CD4-positive, CD25-positive, alpha-beta regulatory T cell (primary cell): ENCODE measurements around the gene UNC5A. TPM values are rescaled to one million over a fixed set of nuclear protein-coding genes. Genes with fewer than 3 reads are reported as not detected.

Source experiments
- ATAC-seq, 2 donors: fragments of 150-1000 bp; cut with Tn5 transposase; one replicate each; pipeline ENCODE4 v1.10.0; 2021; ENCODE audit warnings: low read depth in 2 of 2, moderate number of reproducible peaks in 2 of 2, moderate library complexity in 1 of 2
- DNase-seq, 3 donors: peaks; one replicate each; pipeline versions ENCODE4 v3.0.0 to v3.0.0-alpha.2; 2012 to 2022; ENCODE audit warnings: mixed read lengths in 1 of 3
- H3K27ac ChIP-seq: one replicate; pipeline ENCODE4 v1.7.0; 2013; ENCODE audit warnings: mild to moderate bottlenecking, low read length; ENCODE audit not compliant: insufficient read depth, poor library complexity, severe bottlenecking
- H3K27me3 ChIP-seq: one replicate; pipeline ENCODE4 v1.7.0; 2013; ENCODE audit warnings: low read length; ENCODE audit not compliant: control insufficient read depth, insufficient read depth
- H3K36me3 ChIP-seq: one replicate; pipeline ENCODE4 v1.7.0; 2013; ENCODE audit warnings: mild to moderate bottlenecking, low read length, moderate library complexity; ENCODE audit not compliant: control insufficient read depth, insufficient read depth
- H3K4me1 ChIP-seq: 2 replicates; pipeline ENCODE4 v1.7.0; 2013; ENCODE audit warnings: mild to moderate bottlenecking, low read length; ENCODE audit not compliant: insufficient read depth, control insufficient read depth, poor library complexity, severe bottlenecking
- H3K4me3 ChIP-seq: one replicate; pipeline ENCODE4 v1.7.0; 2013; ENCODE audit warnings: low read depth, mild to moderate bottlenecking, low read length, moderate library complexity
- H3K9me3 ChIP-seq, 2 experiments: 1 replicate in 1 of 2; 2 replicates in 1 of 2; pipeline ENCODE4 v1.7.0; 2013; ENCODE audit warnings: low read length in 2 of 2, mild to moderate bottlenecking in 1 of 2, moderate library complexity in 1 of 2; ENCODE audit not compliant: control insufficient read depth in 2 of 2
- H3K27ac Mint-ChIP-seq, 3 donors: one replicate each; pipeline ENCODE4 v1.8.0; 2020 to 2022; ENCODE audit warnings: mild to moderate bottlenecking in 3 of 3, mixed read lengths in 3 of 3, moderate library complexity in 2 of 3
- H3K27me3 Mint-ChIP-seq: one replicate; pipeline ENCODE4 v1.8.0; 2022; ENCODE audit warnings: mild to moderate bottlenecking, mixed read lengths
- H3K36me3 Mint-ChIP-seq: one replicate; pipeline ENCODE4 v1.8.0; 2020; ENCODE audit warnings: mixed read lengths
- H3K4me1 Mint-ChIP-seq, 4 donors: one replicate each; pipeline ENCODE4 v1.8.0; 2020 to 2022; ENCODE audit warnings: mixed read lengths in 4 of 4, mild to moderate bottlenecking in 1 of 4
- H3K4me3 Mint-ChIP-seq, 4 donors: one replicate each; pipeline ENCODE4 v1.8.0; 2020 to 2022; ENCODE audit warnings: mild to moderate bottlenecking in 4 of 4, mixed read lengths in 4 of 4, moderate library complexity in 3 of 4
- H3K9me3 Mint-ChIP-seq, 7 donors: one replicate each; pipeline ENCODE4 v1.8.0; 2020 to 2022; ENCODE audit warnings: mixed read lengths in 7 of 7, mild to moderate bottlenecking in 3 of 7, moderate library complexity in 2 of 7
- polyA plus RNA-seq, 4 donors: library from polyadenylated mRNA; unstranded; fragments of 300-500 nt; fragmentation: Illumina TruSeq; gene quantifications; one replicate each; pipeline ENCODE4 v1.2.3, GENCODE V29; 2021
- total RNA-seq: library from RNA; stranded (reverse); gene quantifications from one replicate; pipeline ENCODE4 v1.2.3, GENCODE V29; 2022

The UNC5A gene
- total and polyA plus RNA-seq, 5 donors from 2014 or later: not detected

DNA sequence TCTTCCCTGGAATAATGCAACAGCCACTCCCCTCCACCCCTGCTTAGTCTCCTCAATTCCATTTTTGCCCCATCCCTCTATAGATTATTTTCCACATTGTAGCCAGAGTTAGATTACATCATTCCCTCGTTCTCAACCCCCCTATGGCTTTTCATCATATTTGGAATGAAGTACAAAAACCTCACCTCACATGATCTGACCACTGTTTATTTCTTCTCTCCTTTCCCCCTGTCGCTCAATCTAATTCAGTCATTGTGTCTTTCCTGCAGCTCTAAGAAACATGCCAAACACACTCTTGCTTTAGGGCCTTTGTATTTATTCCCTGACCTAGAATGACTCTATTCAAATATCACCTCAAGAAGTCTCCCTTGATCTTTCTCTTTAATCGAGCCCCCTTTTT is 111.4 kb downstream of the UNC5A start:
- no peak overlapping the region for H3K4me3 Mint-ChIP-seq
- H3K36me3 ChIP-seq: peaks cover 10% of the 10 kb centered on the region
- no peaks in the 10 kb centered on the region for H3K9me3 Mint-ChIP-seq
- no peak overlapping the region for H3K27ac ChIP-seq
- H3K4me3 ChIP-seq: no peak overlapping the region
- peak overlapping the region in 2 of 3 donors; percentile 23 to 32 for H3K27ac Mint-ChIP-seq
- peaks cover 9 to 25% (median 17%) of the 10 kb centered on the region in 4 donors for H3K4me1 Mint-ChIP-seq
- no peaks in the 10 kb centered on the region for H3K4me1 ChIP-seq
- no peaks in the 10 kb centered on the region for H3K9me3 ChIP-seq
- H3K27me3 ChIP-seq: no peaks in the 10 kb centered on the region
- no peak for ATAC-seq
- DNase-seq: no peak
- no peaks in the 10 kb centered on the region for H3K27me3 Mint-ChIP-seq
- H3K36me3 Mint-ChIP-seq: peaks cover 34% of the 10 kb centered on the region

- no peaks in the 10 kb centered on the region for H3K9me3 Mint-ChIP-seq
- no peaks in the 10 kb centered on the region for H3K27me3 Mint-ChIP-seq
- no peak overlapping the region for H3K4me3 Mint-ChIP-seq
- ATAC-seq: no peak
- Histone ChIP-seq H3K4me1 (no peaks in the 10 kb centered on the region), H3K27me3 (no peaks in the 10 kb centered on the region), H3K36me3 (peaks cover 10% of the 10 kb centered on the region), H3K4me3 (no peak overlapping the region), H3K9me3 (no peaks in the 10 kb centered on the region), H3K27ac (no peak overlapping the region)
- H3K27ac Mint-ChIP-seq: no peak overlapping the region
- DNase-seq: no peak
- peaks cover 9 to 23% (median 17%) of the 10 kb centered on the region in 4 donors for H3K4me1 Mint-ChIP-seq
- H3K36me3 Mint-ChIP-seq: peaks cover 34% of the 10 kb centered on the region
Observed at GRCh38 chr5:176922817-176923216, 112.5 kb downstream of the UNC5A start.

DNA sequence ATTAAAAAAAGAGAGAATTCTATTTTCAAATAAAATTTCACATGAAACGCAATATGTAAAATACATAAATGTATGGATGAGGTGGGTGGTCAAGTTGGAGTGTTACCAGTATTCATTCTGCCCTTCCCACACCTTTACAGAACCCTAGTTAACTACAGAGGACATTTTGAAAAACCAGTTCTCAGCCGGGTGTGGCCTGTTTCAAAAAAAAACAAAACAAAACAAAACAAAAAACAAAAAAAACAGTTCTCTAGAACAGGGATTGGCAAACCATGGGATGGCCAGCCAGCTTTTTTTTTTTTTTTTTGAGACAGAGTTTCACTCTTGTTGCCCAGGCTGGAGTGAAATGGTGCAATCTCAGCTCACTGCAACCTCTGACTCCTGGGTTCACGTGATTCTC is 117.2 kb downstream of the UNC5A start:
- no peak overlapping the region for H3K4me3 Mint-ChIP-seq
- DNase-seq (no peak), ATAC-seq (no peak)
- Histone ChIP-seq H3K27me3 (no peaks in the 10 kb centered on the region), H3K4me1 (no peaks in the 10 kb centered on the region), H3K36me3 (peaks cover 12% of the 10 kb centered on the region), H3K27ac (no peak overlapping the region), H3K9me3 (no peaks in the 10 kb centered on the region), H3K4me3 (no peak overlapping the region)
- H3K27me3 Mint-ChIP-seq: no peaks in the 10 kb centered on the region
- H3K9me3 Mint-ChIP-seq: no peaks in the 10 kb centered on the region
- H3K4me1 Mint-ChIP-seq: peaks cover 15 to 21% (median 18%) of the 10 kb centered on the region in 4 donors
- H3K36me3 Mint-ChIP-seq: peaks cover 23% of the 10 kb centered on the region
- no peak overlapping the region for H3K27ac Mint-ChIP-seq

- peaks cover 19% of the 10 kb centered on the region for H3K36me3 ChIP-seq
- no peaks in the 10 kb centered on the region for H3K27me3 ChIP-seq
- H3K4me1 ChIP-seq: no peaks in the 10 kb centered on the region
- H3K9me3 ChIP-seq: no peaks in the 10 kb centered on the region
- Mint-ChIP-seq H3K9me3 (no peaks in the 10 kb centered on the region), H3K4me3 (no peak overlapping the region), H3K4me1 (peaks cover 15 to 21% (median 16%) of the 10 kb centered on the region in 4 donors), H3K27me3 (no peaks in the 10 kb centered on the region), H3K36me3 (peaks cover 26% of the 10 kb centered on the region), H3K27ac (no peak overlapping the region)
- H3K27ac ChIP-seq: no peak overlapping the region
- no peak overlapping the region for H3K4me3 ChIP-seq
- ATAC-seq (no peak), DNase-seq (peak in 1 of 3 donors; percentile 15)
Observed at GRCh38 chr5:176929654-176930053, 119.3 kb downstream of the UNC5A start.

Other genes starting within 250 kb of the UNC5A start
- 1.9 TPM for gene GPRIN1, start 200.4 kb upstream of the UNC5A start, total RNA-seq
- under 1 TPM; 0.24 to 0.87 (median 0.52) TPM for gene GPRIN1, start 200.4 kb upstream of the UNC5A start, polyA plus RNA-seq
- not detected for gene SNCB, start 180.0 kb upstream of the UNC5A start, total RNA-seq
- gene SNCB, start 180.0 kb upstream of the UNC5A start, polyA plus RNA-seq: not detected
- gene EIF4E1B, start 179.9 kb upstream of the UNC5A start, total RNA-seq: not detected
- gene EIF4E1B, start 179.9 kb upstream of the UNC5A start, polyA plus RNA-seq: not detected
- 34.0 TPM for gene TSPAN17, start 163.1 kb upstream of the UNC5A start, total RNA-seq
- gene TSPAN17, start 163.1 kb upstream of the UNC5A start, polyA plus RNA-seq: 10 to 100 TPM; 26.0 to 48.8 (median 34.1) TPM
- 0.30 TPM for gene HK3, start 88.8 kb downstream of the UNC5A start, total RNA-seq
- under 1 TPM in 3 of 4 donors, not detected in 1; 0.09 to 0.33 (median 0.17) TPM for gene HK3, start 88.8 kb downstream of the UNC5A start, polyA plus RNA-seq
- 80.7 TPM for gene UIMC1, start 196.2 kb downstream of the UNC5A start, total RNA-seq
- 10 to 100 TPM; 18.0 to 23.3 (median 21.1) TPM for gene UIMC1, start 196.2 kb downstream of the UNC5A start, polyA plus RNA-seq
- gene ZNF346, start 212.1 kb downstream of the UNC5A start, total RNA-seq: 24.2 TPM
- 10 to 100 TPM; 10.5 to 22.1 (median 14.2) TPM for gene ZNF346, start 212.1 kb downstream of the UNC5A start, polyA plus RNA-seq